ENCODE data around the gene SERPINA1.

DNA sequence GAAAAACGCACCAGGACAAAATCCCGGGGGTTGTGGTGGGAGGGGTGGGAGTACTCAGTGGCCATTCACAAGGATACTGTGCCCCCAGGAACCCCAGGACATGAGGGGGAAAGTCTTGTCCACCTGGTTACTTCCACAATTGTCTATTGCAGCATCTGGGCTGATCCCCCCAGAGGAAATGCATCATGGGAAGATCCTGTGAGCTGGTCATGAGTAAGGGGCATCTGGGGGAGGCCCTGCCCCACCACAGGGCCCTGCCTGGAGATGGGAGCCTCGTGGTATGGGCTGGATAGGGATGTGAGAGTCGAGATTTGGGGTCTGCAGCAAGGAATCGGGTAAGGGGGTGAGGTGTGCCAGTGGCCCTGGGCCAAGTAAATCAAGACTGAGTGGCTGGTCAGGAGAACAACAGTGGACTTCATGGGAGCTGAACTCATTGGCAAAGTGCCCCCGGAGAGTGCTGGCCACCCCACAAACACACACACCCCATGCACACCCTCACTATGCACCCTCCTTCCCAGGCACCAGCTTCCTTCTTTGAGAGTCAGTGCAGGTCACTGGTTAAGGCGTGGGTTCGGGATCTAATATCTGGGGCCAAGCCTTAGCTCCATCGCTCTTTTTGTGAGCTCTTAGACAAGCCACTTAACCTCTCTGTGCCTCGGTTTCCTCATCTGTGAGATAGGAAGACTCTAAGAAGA is 3.0 kb upstream of the SERPINA1 start:
- TF ChIP-seq CTCF (IDR thresholded peaks at IDR 0.05) (no peak), POLR2A (IDR thresholded peaks at IDR 0.05) (no peak)
